ENCODE results near the gene TCHH.

DNA sequence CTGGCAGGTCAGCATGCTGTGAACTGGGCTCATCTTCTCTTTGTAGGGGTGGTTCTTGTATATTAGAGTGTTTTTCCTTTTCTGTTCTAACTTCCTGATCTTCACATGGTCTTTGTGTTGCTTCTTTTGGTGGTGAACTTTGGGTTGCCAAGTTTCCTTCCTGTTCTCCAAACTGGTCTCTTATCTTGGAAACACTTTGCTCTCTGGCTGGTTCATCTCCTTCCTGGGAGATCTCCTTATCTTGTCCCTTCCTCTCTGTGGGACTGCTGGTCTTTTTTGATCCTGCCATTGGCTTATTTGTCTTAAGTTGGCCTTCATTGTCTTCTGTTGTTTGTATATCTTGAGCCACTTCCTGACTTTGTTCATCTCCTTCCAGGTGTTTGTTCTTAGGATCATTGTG lies 28.5 kb downstream of the TCHH start:
- TF ChIP-seq POLR2A (IDR thresholded peaks at IDR 0.05), result no peak
- TF ChIP-seq, protein P1, sequence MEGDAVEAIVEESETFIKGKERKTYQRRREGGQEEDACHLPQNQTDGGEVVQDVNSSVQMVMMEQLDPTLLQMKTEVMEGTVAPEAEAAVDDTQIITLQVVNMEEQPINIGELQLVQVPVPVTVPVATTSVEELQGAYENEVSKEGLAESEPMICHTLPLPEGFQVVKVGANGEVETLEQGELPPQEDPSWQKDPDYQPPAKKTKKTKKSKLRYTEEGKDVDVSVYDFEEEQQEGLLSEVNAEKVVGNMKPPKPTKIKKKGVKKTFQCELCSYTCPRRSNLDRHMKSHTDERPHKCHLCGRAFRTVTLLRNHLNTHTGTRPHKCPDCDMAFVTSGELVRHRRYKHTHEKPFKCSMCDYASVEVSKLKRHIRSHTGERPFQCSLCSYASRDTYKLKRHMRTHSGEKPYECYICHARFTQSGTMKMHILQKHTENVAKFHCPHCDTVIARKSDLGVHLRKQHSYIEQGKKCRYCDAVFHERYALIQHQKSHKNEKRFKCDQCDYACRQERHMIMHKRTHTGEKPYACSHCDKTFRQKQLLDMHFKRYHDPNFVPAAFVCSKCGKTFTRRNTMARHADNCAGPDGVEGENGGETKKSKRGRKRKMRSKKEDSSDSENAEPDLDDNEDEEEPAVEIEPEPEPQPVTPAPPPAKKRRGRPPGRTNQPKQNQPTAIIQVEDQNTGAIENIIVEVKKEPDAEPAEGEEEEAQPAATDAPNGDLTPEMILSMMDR (IDR thresholded peaks at IDR 0.05), result no peak
